ENCODE data around the gene F2R. TPM values are rescaled to one million over a fixed set of nuclear protein-coding genes. Genes with fewer than 3 reads are reported as not detected.
"Not testable (repeated sequence)": the region's sequence is repeated elsewhere in the genome, so short reads cannot be mapped to it uniquely, and the experiment has no call there.

F2R gene
- total RNA-seq, 1 donor from 2014 or later = 108 TPM

- no peak for DNase-seq (ENCODE audit: extremely low spot score, unreplicated experiment)
- H3K36me3 Mint-ChIP-seq (ENCODE audit: unreplicated experiment) = peaks cover 9% of the 10 kb centered on the region
- H3K4me1 Mint-ChIP-seq (ENCODE audit: unreplicated experiment) = peaks cover 22% of the 10 kb centered on the region
- no peak for TF ChIP-seq CTCF (IDR thresholded peaks at IDR 0.05)
- H3K9me3 Mint-ChIP-seq (ENCODE audit: unreplicated experiment) = no peaks in the 10 kb centered on the region
- no peaks in the 10 kb centered on the region for H3K27me3 Mint-ChIP-seq (ENCODE audit: unreplicated experiment)
- no peak overlapping the region for H3K27ac Mint-ChIP-seq (ENCODE audit: unreplicated experiment)
- no peak overlapping the region for H3K4me3 Mint-ChIP-seq (ENCODE audit: unreplicated experiment)
These were observed 42.8 kb upstream of the F2R start for GRCh38 chr5:76673125-76673524.

- Mint-ChIP-seq H3K9me3 (ENCODE audit: unreplicated experiment) (no peaks in the 10 kb centered on the region), H3K4me3 (ENCODE audit: unreplicated experiment) (no peak overlapping the region), H3K36me3 (ENCODE audit: unreplicated experiment) (peaks cover 6% of the 10 kb centered on the region), H3K4me1 (ENCODE audit: unreplicated experiment) (peaks cover 28% of the 10 kb centered on the region), H3K27me3 (ENCODE audit: unreplicated experiment) (no peaks in the 10 kb centered on the region), H3K27ac (ENCODE audit: unreplicated experiment) (no peak overlapping the region)
- no peak for DNase-seq (ENCODE audit: extremely low spot score, unreplicated experiment)
- no peak for TF ChIP-seq CTCF (IDR thresholded peaks at IDR 0.05)
These were observed 41.4 kb upstream of the F2R start for GRCh38 chr5:76674330-76675066.

- no peak overlapping the region for H3K4me3 Mint-ChIP-seq (ENCODE audit: unreplicated experiment)
- DNase-seq (ENCODE audit: extremely low spot score, unreplicated experiment) = no peak
- H3K27ac Mint-ChIP-seq (ENCODE audit: unreplicated experiment) = no peak overlapping the region
- TF ChIP-seq CTCF (IDR thresholded peaks at IDR 0.05) = no peak
- peaks cover 27% of the 10 kb centered on the region for H3K4me1 Mint-ChIP-seq (ENCODE audit: unreplicated experiment)
- H3K27me3 Mint-ChIP-seq (ENCODE audit: unreplicated experiment) = no peaks in the 10 kb centered on the region
- no peaks in the 10 kb centered on the region for H3K9me3 Mint-ChIP-seq (ENCODE audit: unreplicated experiment)
- peaks cover 5% of the 10 kb centered on the region for H3K36me3 Mint-ChIP-seq (ENCODE audit: unreplicated experiment)
These were observed 40.6 kb upstream of the F2R start for GRCh38 chr5:76675364-76675763.

GRCh38 chr5:76677849-76678472 is 38.0 kb upstream of the F2R start:
- Mint-ChIP-seq H3K27ac (ENCODE audit: unreplicated experiment) (no peak overlapping the region), H3K9me3 (ENCODE audit: unreplicated experiment) (no peaks in the 10 kb centered on the region), H3K27me3 (ENCODE audit: unreplicated experiment) (no peaks in the 10 kb centered on the region), H3K4me1 (ENCODE audit: unreplicated experiment) (peaks cover 11% of the 10 kb centered on the region), H3K4me3 (ENCODE audit: unreplicated experiment) (no peak overlapping the region), H3K36me3 (ENCODE audit: unreplicated experiment) (peaks cover 4% of the 10 kb centered on the region)
- no peak for TF ChIP-seq CTCF (IDR thresholded peaks at IDR 0.05)
- no peak for DNase-seq (ENCODE audit: extremely low spot score, unreplicated experiment)

GRCh38 chr5:76679231-76679630 is 36.7 kb upstream of the F2R start:
- peaks cover 6% of the 10 kb centered on the region for H3K4me1 Mint-ChIP-seq (ENCODE audit: unreplicated experiment)
- no peak for DNase-seq (ENCODE audit: extremely low spot score, unreplicated experiment)
- H3K27ac Mint-ChIP-seq (ENCODE audit: unreplicated experiment) = no peak overlapping the region
- no peaks in the 10 kb centered on the region for H3K27me3 Mint-ChIP-seq (ENCODE audit: unreplicated experiment)
- H3K4me3 Mint-ChIP-seq (ENCODE audit: unreplicated experiment) = no peak overlapping the region
- H3K36me3 Mint-ChIP-seq (ENCODE audit: unreplicated experiment) = peaks cover 4% of the 10 kb centered on the region
- no peaks in the 10 kb centered on the region for H3K9me3 Mint-ChIP-seq (ENCODE audit: unreplicated experiment)
- no peak for TF ChIP-seq CTCF (IDR thresholded peaks at IDR 0.05)

GRCh38 chr5:76680826-76681225 is 35.1 kb upstream of the F2R start:
- not testable (repeated sequence) for H3K4me3 Mint-ChIP-seq (ENCODE audit: unreplicated experiment); H3K27me3 Mint-ChIP-seq (ENCODE audit: unreplicated experiment); H3K27ac Mint-ChIP-seq (ENCODE audit: unreplicated experiment); H3K36me3 Mint-ChIP-seq (ENCODE audit: unreplicated experiment); H3K9me3 Mint-ChIP-seq (ENCODE audit: unreplicated experiment); DNase-seq (ENCODE audit: extremely low spot score, unreplicated experiment)
- peaks cover 10% of the 10 kb centered on the region for H3K4me1 Mint-ChIP-seq (ENCODE audit: unreplicated experiment)

All from osteocyte (in vitro differentiated cells).